Endothelial cell of umbilical vein (primary cell): ENCODE data around the gene MERTK. TPM values are rescaled to one million over a fixed set of nuclear protein-coding genes. Genes with fewer than 3 reads are reported as not detected.

ENCODE experiments used
- BruUV-seq: library from RNA; stranded (reverse); fragments of 400-500 nt; replicated peaks from 2 replicates; lab custom pipeline; 2021; lab: Mats Ljungman, UMichigan
- CTCF ChIA-PET: fragments of 300-600, 350-600 bp; sonication (Branson Sonifier 250); formaldehyde crosslinking; loops from one replicate; lab custom pipeline; 2021; ENCODE audit warnings: antibody characterized with exemption, inconsistent platforms; lab: Charles Lee
- POLR2A ChIA-PET: fragments of 300-600, 350-600 bp; sonication (Branson Sonifier 250); formaldehyde crosslinking; loops from one replicate; lab custom pipeline; 2021; ENCODE audit warnings: antibody characterized with exemption, inconsistent platforms; lab: Charles Lee
- DNase-seq: peaks from one replicate; pipeline ENCODE4 v3.0.0-alpha.2; 2011; ENCODE audit warnings: low read depth, low spot score
- FAIRE-seq: peaks from 2 replicates; lab custom pipeline; 2011; peaks lifted over from hg19 to GRCh38; lab: Jason Lieb, UNC
- H2AFZ ChIP-seq: 2 replicates; pipeline ENCODE4 v1.6.0; 2012; ENCODE audit warnings: low read depth, low read length, control low read depth, inconsistent platforms
- H3K27ac ChIP-seq: 2 replicates; pipeline ENCODE4 v1.5.1; 2011; ENCODE audit warnings: low read depth, mild to moderate bottlenecking, control low read depth, low read length, moderate library complexity; ENCODE audit not compliant: insufficient read depth
- H3K27me3 ChIP-seq, 2 experiments: 2 replicates each; pipeline versions ENCODE4 v1.6.0 to v1.6.1; 2011; ENCODE audit warnings: low read length in 2 of 2, mixed read lengths in 1 of 2; ENCODE audit not compliant: control insufficient read depth in 2 of 2, insufficient read depth in 2 of 2
- H3K36me3 ChIP-seq, 2 experiments: 2 replicates in 1 of 2; 3 replicates in 1 of 2; pipeline ENCODE4 v1.5.1; 2011; ENCODE audit warnings: low read length in 2 of 2, mild to moderate bottlenecking in 1 of 2, moderate library complexity in 1 of 2; ENCODE audit not compliant: control insufficient read depth in 2 of 2, insufficient read depth in 2 of 2; ENCODE audit errors: extremely low read depth in 1 of 2
- H3K4me1 ChIP-seq: 3 replicates; pipeline ENCODE4 v1.5.1; 2011; ENCODE audit warnings: mild to moderate bottlenecking, low read length; ENCODE audit not compliant: control insufficient read depth, insufficient read depth; ENCODE audit errors: extremely low read depth
- H3K4me2 ChIP-seq: 2 replicates; pipeline ENCODE4 v1.6.1; 2011; ENCODE audit warnings: low read length, control low read depth, mixed read lengths; ENCODE audit not compliant: insufficient read depth
- H3K4me3 ChIP-seq, 3 experiments: fragments of 200-600 bp in 1 of 3; sonication (generic), shearing (Covaris generic) in 1 of 3; replicated peaks in 1 of 3; 2 replicates each; pipeline ENCODE4 v1.5.1; 2011 to 2016; ENCODE audit warnings: control low read depth in 3 of 3, low read length in 3 of 3, mild to moderate bottlenecking in 2 of 3, inconsistent platforms in 1 of 3, low read depth in 1 of 3, moderate library complexity in 1 of 3; ENCODE audit not compliant: insufficient read depth in 1 of 3
- H3K79me2 ChIP-seq: 2 replicates; pipeline ENCODE4 v1.6.0; 2012; ENCODE audit warnings: low read length, inconsistent platforms; ENCODE audit not compliant: control insufficient read depth, insufficient read depth
- H3K9ac ChIP-seq: replicated peaks from 2 replicates; pipeline ENCODE3; 2011; ENCODE audit warnings: low read length, control low read depth; ENCODE audit not compliant: insufficient read depth; ENCODE audit errors: extremely low read depth
- H3K9me1 ChIP-seq: replicated peaks from 3 replicates; pipeline ENCODE4 v1.6.0; 2011; ENCODE audit warnings: mild to moderate bottlenecking, low read length; ENCODE audit not compliant: control insufficient read depth, insufficient read depth; ENCODE audit errors: extremely low read depth
- H3K9me3 ChIP-seq: replicated peaks from 2 replicates; pipeline ENCODE4 v1.5.1; 2012; ENCODE audit warnings: low read length, inconsistent platforms; ENCODE audit not compliant: control insufficient read depth, insufficient read depth
- H4K20me1 ChIP-seq: replicated peaks from 2 replicates; pipeline ENCODE3; 2011; ENCODE audit warnings: mild to moderate bottlenecking, low read length; ENCODE audit not compliant: control insufficient read depth, insufficient read depth; ENCODE audit errors: extremely low read depth
- EZH2 ChIP-seq: IDR thresholded peaks from 2 replicates; pipeline ENCODE4 v1.6.1; 2012; ENCODE audit warnings: borderline replicate concordance, low read depth, mild to moderate bottlenecking, moderate library complexity, low read length, inconsistent platforms; ENCODE audit not compliant: severe bottlenecking
- FOS ChIP-seq: IDR thresholded peaks from 2 replicates; pipeline ENCODE4 v1.6.1; 2011; ENCODE audit warnings: mild to moderate bottlenecking, low read length, moderate library complexity, borderline replicate concordance; ENCODE audit not compliant: insufficient read depth
- GATA2 ChIP-seq: IDR thresholded peaks from 2 replicates; pipeline ENCODE4 v1.7.0; 2011; ENCODE audit warnings: low read depth, mild to moderate bottlenecking, moderate library complexity, mixed read lengths, low read length; ENCODE audit not compliant: insufficient read length, insufficient read depth
- JUN ChIP-seq: IDR thresholded peaks from 2 replicates; pipeline ENCODE4 v1.6.1; 2011; ENCODE audit warnings: borderline replicate concordance, low read depth; ENCODE audit not compliant: insufficient read length, insufficient read depth
- MYC ChIP-seq: IDR thresholded peaks from one replicate; pipeline ENCODE4 v1.6.1; 2011; ENCODE audit warnings: mild to moderate bottlenecking, low read depth, low read length
- POLR2A ChIP-seq: IDR thresholded peaks from 2 replicates; pipeline ENCODE4 v1.6.1; 2012; ENCODE audit warnings: low read depth, mild to moderate bottlenecking, control low read depth, low read length
- POLR2AphosphoS5 ChIP-seq: IDR thresholded peaks from 2 replicates; pipeline ENCODE4 v1.6.1; 2012; ENCODE audit warnings: low read depth, mild to moderate bottlenecking, control low read depth, low read length, moderate library complexity; ENCODE audit not compliant: insufficient read depth
- dilution Hi-C: fragments of 300-500 bp; cut with MboI; formaldehyde crosslinking; loops from one replicate; pipeline ENCODE4 v1.15.0; 2019; ENCODE audit warnings: low sequenced_read_pairs; ENCODE audit not compliant: extremely low pct_ligation_motif_present
- intact Hi-C: fragments of 100-400 bp; cut with micrococcal nuclease; formaldehyde crosslinking; loops from one replicate; pipeline ENCODE4 v1.10.0; 2022
- polyA plus RNA-seq, 4 experiments: library from polyadenylated mRNA; depleted of rRNA in 3 of 4; stranded (reverse) in 3 of 4; unstranded in 1 of 4; fragments of >200 nt; gene quantifications; 2 replicates each; pipeline versions ENCODE4 v1.2.1 to v1.2.3, GENCODE V29; 2011 to 2012; ENCODE audit warnings: missing spikeins in 1 of 4
- total RNA-seq: library from RNA; stranded (reverse); gene quantifications from 2 replicates; pipeline ENCODE4 v1.2.3, GENCODE V29; 2021
- TF ChIP-seq, protein P1 (sequence below): IDR thresholded peaks from 2 replicates; pipeline ENCODE4 v1.6.1; 2011; ENCODE audit not compliant: insufficient read depth, insufficient read length
- TF ChIP-seq, protein P2 (sequence below), 2 donors: IDR thresholded peaks; 1 replicate in 1 of 2; 2 replicates in 1 of 2; pipeline ENCODE4 v1.5.1; 2011; ENCODE audit warnings: low read length in 2 of 2, mild to moderate bottlenecking in 2 of 2, moderate library complexity in 2 of 2, control low read depth in 1 of 2, inconsistent platforms in 1 of 2, low read depth in 1 of 2; ENCODE audit not compliant: insufficient read depth in 1 of 2; ENCODE audit errors: extremely low read depth in 1 of 2

The MERTK gene
- total and polyA plus RNA-seq, 2 donors (not counting 3 experiments of a cell fraction or from before 2014, with no cell fraction given), result 37.3 to 39.6 TPM

DNA sequence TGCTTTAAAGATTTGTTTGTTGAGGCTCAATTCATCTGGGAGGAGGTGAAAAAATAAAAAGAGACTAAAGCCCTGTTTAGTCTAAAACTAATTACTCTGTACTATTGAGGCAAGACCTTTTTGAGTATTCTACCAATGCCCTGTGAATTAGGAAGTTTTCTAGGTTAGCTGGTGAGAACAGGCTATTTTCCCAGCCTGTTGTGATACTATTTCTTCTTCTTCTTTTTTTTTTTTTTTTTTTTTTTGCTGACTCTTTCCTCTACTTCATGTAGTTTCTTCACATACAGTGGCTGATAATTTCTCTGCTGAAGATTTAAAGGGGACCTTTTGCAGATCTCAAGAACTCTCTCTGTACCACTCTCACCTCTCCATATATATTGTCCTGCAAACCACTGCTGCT is 147.8 kb downstream of the MERTK start:
- Histone ChIP-seq H3K27me3 (peaks cover 0 to 1% of the 10 kb centered on the region in 2 experiments), H3K27ac (no peak overlapping the region), H3K79me2 (no peaks in the 10 kb centered on the region), H3K4me1 (no peaks in the 10 kb centered on the region), H3K9me1 (no peaks in the 10 kb centered on the region), H3K9ac (no peak overlapping the region), H3K36me3 (no peaks in the 10 kb centered on the region), H4K20me1 (no peaks in the 10 kb centered on the region), H3K4me3 (no peak overlapping the region), H3K4me2 (no peak overlapping the region), H3K9me3 (peaks cover 2% of the 10 kb centered on the region), H2AFZ (no peak overlapping the region)
- ChIA-PET CTCF (interaction anchor here (1.0 to 6.1 kb wide), 3 partner anchors 9 to 158 kb away, joined by 3 to 85 read pairs (median 62); partner anchors contain the start of gene MERTK), POLR2A (no interaction called here)
- TF ChIP-seq, protein P1, sequence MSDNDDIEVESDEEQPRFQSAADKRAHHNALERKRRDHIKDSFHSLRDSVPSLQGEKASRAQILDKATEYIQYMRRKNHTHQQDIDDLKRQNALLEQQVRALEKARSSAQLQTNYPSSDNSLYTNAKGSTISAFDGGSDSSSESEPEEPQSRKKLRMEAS, result no peak
- no peak for TF ChIP-seq EZH2
- no peak for TF ChIP-seq GATA2
- no peak for TF ChIP-seq POLR2AphosphoS5
- no peak for TF ChIP-seq MYC
- no peak for TF ChIP-seq FOS
- no peak for TF ChIP-seq JUN
- TF ChIP-seq, protein P2, sequence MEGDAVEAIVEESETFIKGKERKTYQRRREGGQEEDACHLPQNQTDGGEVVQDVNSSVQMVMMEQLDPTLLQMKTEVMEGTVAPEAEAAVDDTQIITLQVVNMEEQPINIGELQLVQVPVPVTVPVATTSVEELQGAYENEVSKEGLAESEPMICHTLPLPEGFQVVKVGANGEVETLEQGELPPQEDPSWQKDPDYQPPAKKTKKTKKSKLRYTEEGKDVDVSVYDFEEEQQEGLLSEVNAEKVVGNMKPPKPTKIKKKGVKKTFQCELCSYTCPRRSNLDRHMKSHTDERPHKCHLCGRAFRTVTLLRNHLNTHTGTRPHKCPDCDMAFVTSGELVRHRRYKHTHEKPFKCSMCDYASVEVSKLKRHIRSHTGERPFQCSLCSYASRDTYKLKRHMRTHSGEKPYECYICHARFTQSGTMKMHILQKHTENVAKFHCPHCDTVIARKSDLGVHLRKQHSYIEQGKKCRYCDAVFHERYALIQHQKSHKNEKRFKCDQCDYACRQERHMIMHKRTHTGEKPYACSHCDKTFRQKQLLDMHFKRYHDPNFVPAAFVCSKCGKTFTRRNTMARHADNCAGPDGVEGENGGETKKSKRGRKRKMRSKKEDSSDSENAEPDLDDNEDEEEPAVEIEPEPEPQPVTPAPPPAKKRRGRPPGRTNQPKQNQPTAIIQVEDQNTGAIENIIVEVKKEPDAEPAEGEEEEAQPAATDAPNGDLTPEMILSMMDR (IDR thresholded peaks at IDR 0.05; ENCODE audit: extremely low read depth in 1 of 2, insufficient read depth in 1 of 2, low read depth in 1 of 2, low read length in 2 of 2), result no peak
- TF ChIP-seq POLR2A, result no peak
- dilution Hi-C loops (no loop called here), intact Hi-C loops (no loop called here)
- BruUV-seq, result no TSS peak
- no peak for DNase-seq
- FAIRE-seq, result no peak
